ENCODE measurements around the gene SOD3. TPM values are rescaled to one million over a fixed set of nuclear protein-coding genes. Genes with fewer than 3 reads are reported as not detected.

Gene SOD3
- total RNA-seq, 1 experiment from 2014 or later, result 10.7 TPM

DNA sequence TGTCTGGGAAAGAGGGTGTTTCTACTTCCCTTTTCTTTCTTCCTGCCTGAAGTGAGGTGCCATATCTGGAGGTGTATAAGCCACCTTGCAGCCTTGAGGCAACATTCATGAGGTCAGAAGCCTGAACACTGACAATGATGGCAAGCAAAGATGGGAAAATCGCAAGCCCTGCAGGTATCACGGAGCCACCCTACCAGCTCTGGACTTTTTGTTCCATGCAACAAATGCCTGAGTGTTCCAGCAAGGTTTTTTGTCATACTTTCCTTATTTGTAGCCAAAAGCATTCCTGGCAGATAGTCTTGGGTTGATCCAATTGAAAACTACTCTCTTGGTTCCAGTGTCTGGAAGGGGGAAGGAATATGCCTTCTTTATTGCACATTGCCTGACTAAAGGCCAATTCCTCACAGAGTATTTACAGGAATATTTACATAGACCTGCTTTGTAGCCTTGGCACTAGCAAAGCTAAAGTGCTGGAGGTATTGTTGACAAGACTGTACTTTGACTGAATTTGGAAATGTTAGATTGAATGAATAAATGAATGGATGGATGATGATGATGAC, 14.4 kb upstream of the SOD3 start:
- no peak overlapping the region for H2AFZ ChIP-seq (ENCODE audit: low read length)

GRCh38 chr4:24781999-24782745, 13.2 kb upstream of the SOD3 start:
- Histone ChIP-seq H3K4me1 (ENCODE audit: insufficient read depth, low read length) (peaks cover 26% of the 10 kb centered on the region), H3K9me2 (replicated peaks; ENCODE audit: low read length) (no peaks in the 10 kb centered on the region), H3K9ac (ENCODE audit: low read length) (peak overlapping the region; percentile 10; the same call in 1 of the 2 replicates), H3K79me2 (ENCODE audit: low read length) (no peaks in the 10 kb centered on the region), H3K27ac (ENCODE audit: low read length) (peak overlapping the region; percentile 78), H3K36me3 (ENCODE audit: low read depth, low read length) (no peaks in the 10 kb centered on the region), H3K9me3 (ENCODE audit: low read length) (no peaks in the 10 kb centered on the region), H3K4me3 (ENCODE audit: low read length) (no peak overlapping the region), H2AFZ (ENCODE audit: low read length) (no peak overlapping the region), H4K20me1 (ENCODE audit: low read length) (no peaks in the 10 kb centered on the region), H3K4me2 (ENCODE audit: low read length) (peak overlapping the region; percentile 21), H3K27me3 (ENCODE audit: low read length) (no peaks in the 10 kb centered on the region), H3F3A (ENCODE audit: low read length, unreplicated experiment) (no peaks in the 10 kb centered on the region)
- DNase-seq (peak; percentile 72), ATAC-seq (peak; percentile 82)
- BruUV-seq (replicated peaks), result no TSS peak
- POLR2A ChIA-PET (ENCODE audit: unreplicated experiment), result interaction anchor here (0.7 kb wide), 1 partner anchor 187 kb away, joined by 5 read pairs; no protein-coding TSS in a partner anchor
- CTCF ChIA-PET, result interaction anchor here (0.6 kb wide), 3 partner anchors 28 to 209 kb away, joined by 3 read pairs; no protein-coding TSS in a partner anchor
- TF ChIP-seq EZH2phosphoT487 (IDR thresholded peaks at IDR 0.05; ENCODE audit: borderline replicate concordance, low read length), result no peak
- TF ChIP-seq EZH2 (IDR thresholded peaks at IDR 0.05; ENCODE audit: low read length, unreplicated experiment), result no peak
- TF ChIP-seq, protein P1, sequence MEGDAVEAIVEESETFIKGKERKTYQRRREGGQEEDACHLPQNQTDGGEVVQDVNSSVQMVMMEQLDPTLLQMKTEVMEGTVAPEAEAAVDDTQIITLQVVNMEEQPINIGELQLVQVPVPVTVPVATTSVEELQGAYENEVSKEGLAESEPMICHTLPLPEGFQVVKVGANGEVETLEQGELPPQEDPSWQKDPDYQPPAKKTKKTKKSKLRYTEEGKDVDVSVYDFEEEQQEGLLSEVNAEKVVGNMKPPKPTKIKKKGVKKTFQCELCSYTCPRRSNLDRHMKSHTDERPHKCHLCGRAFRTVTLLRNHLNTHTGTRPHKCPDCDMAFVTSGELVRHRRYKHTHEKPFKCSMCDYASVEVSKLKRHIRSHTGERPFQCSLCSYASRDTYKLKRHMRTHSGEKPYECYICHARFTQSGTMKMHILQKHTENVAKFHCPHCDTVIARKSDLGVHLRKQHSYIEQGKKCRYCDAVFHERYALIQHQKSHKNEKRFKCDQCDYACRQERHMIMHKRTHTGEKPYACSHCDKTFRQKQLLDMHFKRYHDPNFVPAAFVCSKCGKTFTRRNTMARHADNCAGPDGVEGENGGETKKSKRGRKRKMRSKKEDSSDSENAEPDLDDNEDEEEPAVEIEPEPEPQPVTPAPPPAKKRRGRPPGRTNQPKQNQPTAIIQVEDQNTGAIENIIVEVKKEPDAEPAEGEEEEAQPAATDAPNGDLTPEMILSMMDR (conservative IDR thresholded peaks at IDR 0.05; ENCODE audit: low read depth, low read length), result no peak
- intact Hi-C loops (cut with micrococcal nuclease), result loop anchor here (1.0 to 5.0 kb wide), 2 partner anchors 29 to 185 kb away; no protein-coding TSS in a partner anchor

More for the DNA sequence above, 14.4 kb upstream of the SOD3 start:
- Histone ChIP-seq H3K27me3 (ENCODE audit: low read length) (no peaks in the 10 kb centered on the region), H3K9me2 (replicated peaks; ENCODE audit: low read length) (no peaks in the 10 kb centered on the region), H4K20me1 (ENCODE audit: low read length) (no peaks in the 10 kb centered on the region), H3K9me3 (ENCODE audit: low read length) (no peaks in the 10 kb centered on the region), H3K79me2 (ENCODE audit: low read length) (no peaks in the 10 kb centered on the region), H3K4me1 (ENCODE audit: insufficient read depth, low read length) (peaks cover 26% of the 10 kb centered on the region), H3K4me2 (ENCODE audit: low read length) (no peak overlapping the region), H3K36me3 (ENCODE audit: low read depth, low read length) (no peaks in the 10 kb centered on the region), H3K27ac (ENCODE audit: low read length) (peak overlapping the region; percentile 78), H3K4me3 (ENCODE audit: low read length) (no peak overlapping the region), H3K9ac (ENCODE audit: low read length) (peak overlapping the region; percentile 15; the same call in 1 of the 2 replicates), H3F3A (ENCODE audit: low read length, unreplicated experiment) (no peaks in the 10 kb centered on the region)
- DNase-seq (no peak), ATAC-seq (peak; percentile 44)
- CTCF ChIA-PET, result no interaction called here
- POLR2A ChIA-PET (ENCODE audit: unreplicated experiment), result interaction anchor here (0.7 kb wide), 1 partner anchor 186 kb away, joined by 5 read pairs; no protein-coding TSS in a partner anchor
- no TSS peak for BruUV-seq (replicated peaks)
- no peak for TF ChIP-seq EZH2 (IDR thresholded peaks at IDR 0.05; ENCODE audit: low read length, unreplicated experiment)
- TF ChIP-seq, protein P1 (conservative IDR thresholded peaks at IDR 0.05; ENCODE audit: low read depth, low read length), result no peak
- TF ChIP-seq EZH2phosphoT487 (IDR thresholded peaks at IDR 0.05; ENCODE audit: borderline replicate concordance, low read length), result no peak
- intact Hi-C loops (cut with micrococcal nuclease), result loop anchor here (5.0 kb wide), 1 partner anchor 184 kb away; no protein-coding TSS in a partner anchor

Measured in PC-3 (cell line).